Activated CD4-positive, alpha-beta T cell treated with anti-CD3 and anti-CD28 coated beads, Interleukin-2, Interleukin-6, amounts not matched to agents 100 ng/mL and 50 ng/mL, durations not matched to agents 16 hours and 8 hours (primary cell): Measurements from ENCODE around the gene TMPRSS6.

Experiments
- DNase-seq: peaks from one replicate; pipeline ENCODE4 v3.0.0-alpha.2; 2020

Gene TMPRSS6

GRCh38 chr22:37109242-37109917 is at the start of gene TMPRSS6:
TMPRSS6 (minus strand) TSS chr22:37109713; CDS start chr22:37103417, 6,296 bp downstream.
- DNase-seq, result no peak

- no peak for DNase-seq
Measured at GRCh38 chr22:37158963-37159290, 49.4 kb upstream of the TMPRSS6 start.

GRCh38 chr22:37157516-37158285 is 48.2 kb upstream of the TMPRSS6 start:
- DNase-seq, result no peak

- DNase-seq, result no peak
Measured at GRCh38 chr22:37156686-37157435, 47.3 kb upstream of the TMPRSS6 start.

GRCh38 chr22:37155971-37156370 is 46.5 kb upstream of the TMPRSS6 start:
- DNase-seq, result no peak

- DNase-seq, result peak; percentile 80
Measured at GRCh38 chr22:37154925-37155712, 45.6 kb upstream of the TMPRSS6 start.

GRCh38 chr22:37153901-37154300 is 44.4 kb upstream of the TMPRSS6 start:
- DNase-seq, result no peak

- no peak for DNase-seq
Measured at GRCh38 chr22:37151401-37151800, 41.9 kb upstream of the TMPRSS6 start.

- DNase-seq, result no peak
Measured at GRCh38 chr22:37150701-37151100, 41.2 kb upstream of the TMPRSS6 start.

GRCh38 chr22:37148742-37149665 is 39.5 kb upstream of the TMPRSS6 start:
- no peak for DNase-seq

- peak; percentile 59 for DNase-seq
Measured at GRCh38 chr22:37148031-37148651, 38.6 kb upstream of the TMPRSS6 start.

GRCh38 chr22:37147186-37147990 is 37.9 kb upstream of the TMPRSS6 start:
- no peak for DNase-seq

- no peak for DNase-seq
Measured at GRCh38 chr22:37146507-37147180, 37.1 kb upstream of the TMPRSS6 start.

- no peak for DNase-seq
Measured at GRCh38 chr22:37146051-37146385, 36.5 kb upstream of the TMPRSS6 start.

GRCh38 chr22:37145180-37146050 is 35.9 kb upstream of the TMPRSS6 start:
- DNase-seq, result no peak

GRCh38 chr22:37144180-37144554 is 34.7 kb upstream of the TMPRSS6 start:
- no peak for DNase-seq

- DNase-seq, result no peak
Measured at GRCh38 chr22:37141971-37142370, 32.5 kb upstream of the TMPRSS6 start.

GRCh38 chr22:37141476-37141875 is 32.0 kb upstream of the TMPRSS6 start:
- no peak for DNase-seq
